Stimulated activated CD4-positive, alpha-beta T cell treated with anti-CD3 and anti-CD28 coated beads, Interleukin-12 subunit alpha, Interleukin-12 subunit beta, amount 100 ng/mL, for 24 hours (primary cell): Measurements from ENCODE around the gene PANK1.
"Not testable (repeated sequence)": the region's sequence is repeated elsewhere in the genome, so short reads cannot be mapped to it uniquely, and the experiment has no call there.

Experiments used
- DNase-seq, 2 experiments: peaks; one replicate each; pipeline ENCODE4 v3.0.0-alpha.2; 2020; ENCODE audit warnings: low read depth in 2 of 2

PANK1 gene

GRCh38 chr10:89567576-89568245, 77.3 kb downstream of the PANK1 start:
- DNase-seq = no peak

- DNase-seq = no peak
These were observed 78.0 kb downstream of the PANK1 start for GRCh38 chr10:89566992-89567391.

DNA sequence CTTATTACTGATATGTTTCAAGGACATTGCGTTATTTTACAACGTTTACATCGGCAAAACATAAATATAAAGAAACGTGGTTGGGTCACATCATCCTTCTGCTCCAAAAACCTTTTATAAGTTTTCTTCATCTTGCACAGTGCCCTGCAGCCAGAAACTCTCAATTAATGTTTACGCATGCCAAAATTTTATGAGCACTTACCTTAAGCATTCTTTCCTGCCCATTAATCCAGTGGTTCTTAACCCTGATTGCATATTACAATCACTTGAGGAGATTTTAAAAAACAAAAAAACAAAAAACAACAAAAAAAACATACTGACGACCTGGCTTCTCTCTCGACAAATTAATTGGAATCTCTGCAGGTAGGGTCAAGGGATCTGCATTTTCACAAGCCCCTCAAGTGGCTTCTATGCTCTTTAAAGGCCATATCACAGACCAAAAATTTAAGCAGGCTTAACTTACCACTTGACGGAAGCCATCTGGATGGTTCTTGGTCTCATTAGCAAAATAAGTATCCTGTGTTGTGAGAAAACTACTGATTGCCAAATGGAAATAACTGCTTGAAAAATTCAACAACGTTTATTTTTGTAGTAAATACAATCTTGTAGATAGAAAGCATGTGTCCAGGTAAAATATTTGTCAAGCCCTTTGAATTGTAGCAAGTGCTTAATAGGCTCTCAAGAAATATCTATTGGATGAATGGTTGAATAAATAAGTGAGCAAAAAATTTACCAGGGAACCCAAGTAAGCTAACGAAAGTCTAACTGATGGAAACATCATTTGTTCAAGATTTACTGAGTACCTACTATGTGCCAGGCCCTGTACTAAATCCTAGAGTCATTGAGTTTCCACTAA, 78.7 kb downstream of the PANK1 start:
- no peak for DNase-seq

DNA sequence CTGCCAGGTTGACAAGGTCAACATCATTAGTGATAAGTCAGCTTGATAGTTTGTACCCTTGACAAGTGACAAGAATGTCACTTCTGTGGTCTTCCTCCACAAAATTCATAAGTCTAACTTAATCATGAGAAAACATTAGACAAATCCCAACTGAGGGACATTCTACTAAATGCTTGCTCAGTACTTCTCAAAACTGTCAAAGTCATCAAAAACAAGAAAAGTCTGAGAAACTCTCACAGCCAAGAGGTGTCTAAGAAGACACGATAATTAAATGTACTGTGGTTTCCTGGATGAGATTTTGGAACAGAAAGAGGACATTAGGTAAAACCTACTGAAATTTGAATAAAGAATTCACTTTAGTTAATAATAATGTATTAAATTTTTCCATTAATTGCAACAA, 79.9 kb downstream of the PANK1 start:
- DNase-seq = no peak

- no peak for DNase-seq
These were observed 81.1 kb downstream of the PANK1 start for GRCh38 chr10:89563861-89564478.

DNA sequence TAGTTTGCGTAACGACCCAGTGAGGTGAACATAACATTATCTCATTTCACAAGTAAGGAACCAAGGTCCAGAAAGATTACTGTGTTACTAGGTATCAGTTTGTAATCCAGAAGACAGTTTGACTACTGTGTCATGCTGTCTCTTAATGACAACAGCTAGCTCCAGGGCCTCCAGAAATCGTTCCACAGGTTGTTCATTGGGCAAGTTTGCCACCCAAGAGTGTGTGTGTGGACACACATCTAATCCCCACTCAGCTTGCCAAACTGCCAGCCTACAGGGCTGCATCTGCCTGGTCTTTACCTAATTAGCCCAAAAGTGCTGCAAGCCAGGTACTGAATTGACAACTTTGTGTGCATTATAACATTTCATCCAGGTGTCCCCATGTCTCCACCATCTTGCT, 81.7 kb downstream of the PANK1 start:
- DNase-seq = no peak

DNA sequence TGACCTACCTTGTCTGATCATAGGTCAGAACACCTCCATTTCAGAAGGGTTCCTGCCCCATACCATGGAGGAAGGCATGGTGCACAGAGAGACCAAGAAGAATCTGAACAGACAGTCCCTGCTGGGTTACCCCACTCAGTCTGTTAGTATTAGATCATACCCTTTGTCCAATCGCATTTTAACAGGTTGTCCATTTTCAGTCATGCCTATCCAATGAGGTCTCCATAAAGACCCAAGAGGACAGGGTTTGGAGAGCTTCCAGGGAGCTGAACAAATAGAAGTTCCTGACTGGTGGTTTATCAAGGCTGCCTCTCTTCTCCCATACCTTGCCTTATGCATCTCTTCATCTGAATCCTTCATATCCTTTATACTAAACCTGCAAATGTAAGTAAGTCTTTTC, 88.4 kb downstream of the PANK1 start:
- DNase-seq = no peak

- no peak for DNase-seq
These were observed 89.2 kb downstream of the PANK1 start for GRCh38 chr10:89555688-89556445.

DNA sequence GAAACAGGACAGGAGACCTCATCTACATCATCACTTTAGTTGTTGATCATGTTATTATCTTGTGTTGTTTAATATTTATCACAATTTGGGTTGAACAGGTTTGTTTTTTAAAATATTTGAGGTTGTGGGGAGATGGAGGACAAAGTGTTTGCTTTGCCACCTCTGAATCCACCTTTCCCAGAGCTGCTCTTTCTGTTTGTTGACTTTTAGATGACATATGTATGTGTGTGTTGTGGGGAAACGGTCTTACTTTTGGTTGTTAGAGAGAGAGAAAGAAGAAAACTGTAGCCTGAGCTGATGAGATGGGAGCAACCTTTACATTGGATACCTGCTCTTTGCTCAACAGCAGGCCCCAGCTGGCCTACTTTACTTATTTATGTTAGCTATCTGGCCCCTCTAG, 90.6 kb downstream of the PANK1 start:
- DNase-seq = no peak

GRCh38 chr10:89553064-89553734, 91.8 kb downstream of the PANK1 start:
- no peak for DNase-seq

DNA sequence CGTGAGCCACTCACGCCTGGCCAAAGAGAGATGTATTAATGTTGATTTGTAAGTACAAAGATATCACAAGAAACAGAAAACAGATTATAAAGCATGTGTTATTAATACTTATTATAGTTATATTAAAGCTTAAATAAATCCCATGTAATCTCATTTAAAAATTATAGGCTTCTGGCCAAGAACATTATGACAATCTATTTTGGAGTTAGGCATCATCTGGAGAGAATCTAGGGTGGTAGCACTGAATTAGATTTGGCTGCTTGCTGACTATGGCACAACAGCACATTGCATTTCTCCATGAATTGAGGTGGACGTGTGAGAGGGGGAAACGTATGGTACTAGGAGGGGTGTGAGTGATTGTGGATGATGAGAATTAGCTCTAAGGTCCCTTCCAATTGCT, 92.8 kb downstream of the PANK1 start:
- DNase-seq = no peak

DNA sequence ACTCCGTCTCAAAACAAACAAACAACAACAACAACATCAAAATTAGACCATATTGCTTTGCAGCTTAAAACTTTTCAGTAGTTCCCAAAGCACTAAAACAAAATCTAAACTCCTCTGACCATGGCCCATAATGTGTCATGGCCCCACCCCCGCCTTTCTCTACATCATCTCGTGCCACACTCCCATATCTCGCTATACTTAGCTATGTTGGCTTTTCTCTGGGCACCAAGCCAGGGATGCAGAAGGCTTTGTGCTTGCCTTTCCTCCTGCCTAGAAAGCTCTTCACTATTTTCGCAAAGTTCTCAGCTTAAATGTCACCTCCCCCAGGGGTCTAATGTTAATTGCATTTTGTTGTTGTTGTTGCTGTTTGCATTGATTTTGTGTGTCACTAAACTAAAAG, 94.5 kb downstream of the PANK1 start:
- DNase-seq = no peak

- no peak for DNase-seq
These were observed 95.5 kb downstream of the PANK1 start for GRCh38 chr10:89549510-89549909.

DNA sequence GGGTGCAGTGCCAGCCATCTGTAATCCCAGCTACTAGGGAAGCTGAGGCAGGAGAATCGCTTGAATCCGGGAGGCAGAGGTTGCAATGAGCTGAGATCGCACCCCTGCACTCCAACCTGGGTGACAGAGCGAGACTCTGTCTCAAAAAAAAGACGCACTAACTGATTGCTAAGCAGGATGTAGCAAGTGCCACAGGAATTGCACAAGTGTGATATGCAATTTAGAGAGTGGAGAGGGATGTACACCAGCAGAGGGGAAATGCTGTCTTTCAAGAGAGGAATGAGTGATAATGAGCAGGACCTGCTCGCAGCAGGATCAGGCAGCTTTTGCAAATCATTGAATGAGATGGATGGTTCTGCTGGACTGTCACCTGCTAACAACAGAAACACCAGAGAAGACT, 96.4 kb downstream of the PANK1 start:
- DNase-seq = no peak

- DNase-seq = no peak
These were observed 97.1 kb downstream of the PANK1 start for GRCh38 chr10:89547853-89548513.

GRCh38 chr10:89546651-89547050, 98.4 kb downstream of the PANK1 start:
- not testable (repeated sequence) for DNase-seq

DNA sequence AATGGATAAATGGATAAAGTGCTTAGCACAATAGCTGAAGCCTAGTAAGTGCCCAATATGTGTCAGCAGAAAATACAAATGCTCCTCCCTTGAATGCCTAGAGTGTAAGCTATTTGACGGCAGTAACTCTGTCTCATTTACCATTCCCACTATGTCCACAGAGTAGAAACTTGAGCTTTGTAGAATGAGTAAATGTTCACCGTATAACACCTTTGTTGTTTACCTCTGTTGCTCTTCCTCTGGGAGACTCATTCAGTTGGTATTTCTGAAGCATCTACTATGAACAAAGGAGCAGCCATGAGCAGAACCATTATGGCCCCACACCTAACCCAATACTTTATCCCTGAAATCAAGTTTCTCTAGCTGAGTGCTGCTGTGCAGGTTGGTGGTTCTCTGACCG, 101.2 kb downstream of the PANK1 start:
- no peak for DNase-seq

DNA sequence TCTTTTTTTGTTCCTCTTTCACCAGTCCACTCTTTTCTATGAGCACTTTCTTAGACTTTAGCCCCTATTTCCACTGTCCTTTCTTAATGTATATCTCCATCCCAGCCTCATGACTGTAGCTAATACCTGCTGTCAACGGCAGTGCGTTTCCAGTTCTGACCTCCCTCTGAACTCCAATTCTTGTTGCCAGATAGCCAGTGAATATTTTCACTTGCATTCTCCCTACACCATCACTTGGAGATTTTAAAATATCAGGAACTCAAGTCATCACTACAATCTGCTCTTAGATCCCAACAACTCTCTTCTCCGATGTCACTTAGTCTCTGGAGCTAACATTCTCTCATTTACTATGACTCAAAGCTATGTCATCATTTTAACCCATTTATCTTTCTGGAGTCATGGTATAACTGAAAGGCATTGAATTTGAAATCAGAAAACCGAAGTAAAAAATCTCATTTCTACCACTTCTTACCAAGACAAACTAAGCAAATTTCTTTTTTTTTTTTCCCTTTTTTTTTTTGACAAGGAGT, 104.6 kb downstream of the PANK1 start:
- DNase-seq = no peak

- DNase-seq = no peak
These were observed 107.7 kb downstream of the PANK1 start for GRCh38 chr10:89537364-89537763.

DNA sequence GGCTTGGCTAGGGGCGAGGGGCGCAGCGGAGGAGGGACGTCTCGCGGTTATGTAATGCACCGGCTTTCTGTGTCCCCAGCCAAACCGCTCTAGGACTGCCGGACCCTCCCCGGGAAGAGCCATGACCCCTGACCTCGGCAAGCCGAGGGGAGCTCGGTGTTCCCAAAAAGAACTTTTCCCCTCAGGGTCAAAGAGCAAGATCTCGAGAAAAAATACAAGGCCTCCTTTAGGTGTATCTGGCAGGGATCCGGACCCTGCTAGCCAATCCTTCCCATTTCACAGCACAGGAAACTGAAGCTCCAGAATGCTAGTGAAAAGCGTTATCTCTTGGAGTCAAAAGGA, 109.1 kb downstream of the PANK1 start:
- no peak for DNase-seq
